Transverse colon (tissue), 3 donors: ENCODE data around the gene ETNK2.

ENCODE experiments used
- POLR2A ChIP-seq: fragments of 450-650 bp; IDR thresholded peaks from one replicate; pipeline ENCODE4 v1.6.1; 2016; ENCODE audit warnings: antibody characterized with exemption, mild to moderate bottlenecking, moderate library complexity
- TF ChIP-seq, protein P1 (sequence below), 5 experiments: fragments of 200-600 bp in 3 of 5; fragments of 450-650 bp in 2 of 5; sonication (generic) in 3 of 5; IDR thresholded peaks; 1 replicate in 2 of 5; 2 replicates in 3 of 5; pipeline ENCODE4 v1.5.1; 2016 to 2017; ENCODE audit warnings: antibody characterized with exemption in 5 of 5, inconsistent platforms in 3 of 5, mild to moderate bottlenecking in 2 of 5, moderate library complexity in 1 of 5

DNA sequence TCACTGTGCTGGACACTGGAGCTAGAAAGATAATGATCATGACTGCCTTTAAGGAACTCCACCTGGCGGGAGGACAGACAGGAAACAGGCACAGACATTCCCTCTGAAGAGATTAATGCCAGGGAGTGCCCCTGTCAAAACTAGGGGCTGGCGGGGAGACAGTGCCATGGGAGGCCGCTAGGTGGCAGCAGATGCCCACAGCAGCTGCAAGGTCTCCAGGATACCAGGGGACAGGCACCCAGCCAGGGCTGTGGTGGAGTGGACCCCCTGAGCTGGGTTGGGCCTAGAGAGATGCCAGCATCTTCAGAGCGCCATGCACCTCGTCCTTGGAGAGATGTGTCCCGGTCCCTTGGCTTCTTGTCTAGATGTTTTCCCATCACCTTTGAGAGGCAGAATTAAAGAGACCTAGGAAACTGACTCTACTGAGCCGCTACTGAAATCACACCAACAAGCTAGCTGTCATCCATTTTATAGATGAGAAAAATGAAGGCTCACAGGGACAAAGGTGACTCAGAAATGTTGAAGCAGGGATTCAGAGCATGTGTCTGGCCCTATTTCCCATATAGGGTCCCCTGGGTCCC, 10.7 kb upstream of the ETNK2 start:
- no peak for TF ChIP-seq POLR2A
- TF ChIP-seq, protein P1, sequence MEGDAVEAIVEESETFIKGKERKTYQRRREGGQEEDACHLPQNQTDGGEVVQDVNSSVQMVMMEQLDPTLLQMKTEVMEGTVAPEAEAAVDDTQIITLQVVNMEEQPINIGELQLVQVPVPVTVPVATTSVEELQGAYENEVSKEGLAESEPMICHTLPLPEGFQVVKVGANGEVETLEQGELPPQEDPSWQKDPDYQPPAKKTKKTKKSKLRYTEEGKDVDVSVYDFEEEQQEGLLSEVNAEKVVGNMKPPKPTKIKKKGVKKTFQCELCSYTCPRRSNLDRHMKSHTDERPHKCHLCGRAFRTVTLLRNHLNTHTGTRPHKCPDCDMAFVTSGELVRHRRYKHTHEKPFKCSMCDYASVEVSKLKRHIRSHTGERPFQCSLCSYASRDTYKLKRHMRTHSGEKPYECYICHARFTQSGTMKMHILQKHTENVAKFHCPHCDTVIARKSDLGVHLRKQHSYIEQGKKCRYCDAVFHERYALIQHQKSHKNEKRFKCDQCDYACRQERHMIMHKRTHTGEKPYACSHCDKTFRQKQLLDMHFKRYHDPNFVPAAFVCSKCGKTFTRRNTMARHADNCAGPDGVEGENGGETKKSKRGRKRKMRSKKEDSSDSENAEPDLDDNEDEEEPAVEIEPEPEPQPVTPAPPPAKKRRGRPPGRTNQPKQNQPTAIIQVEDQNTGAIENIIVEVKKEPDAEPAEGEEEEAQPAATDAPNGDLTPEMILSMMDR (IDR thresholded peaks at IDR 0.05), result peak; percentile 98 to 100 (median 98)
